ENCODE results near the gene MRM3. TPM values are rescaled to one million over a fixed set of nuclear protein-coding genes. Genes with fewer than 3 reads are reported as not detected.
"Not testable (repeated sequence)": the region's sequence is repeated elsewhere in the genome, so short reads cannot be mapped to it uniquely, and the experiment has no call there.

MRM3 gene
- total RNA-seq, 1 experiment from 2014 or later, result 21.8 TPM

- DNase-seq, result peak; percentile 41
Observed at GRCh38 chr17:751269-752001, 30.7 kb upstream of the MRM3 start.

GRCh38 chr17:752002-752619, 30.0 kb upstream of the MRM3 start, which contains the start of gene GEMIN4:
Gene GEMIN4, minus strand, starts transcription at chr17:752264. Its CDS starts 122 bp downstream, at chr17:752142.
- Histone ChIP-seq H3K36me3 (peaks cover 7% of the 10 kb centered on the region), H3K27me3 (no peaks in the 10 kb centered on the region)
- peak; percentile 79 for DNase-seq

More at GRCh38 chr17:751269-752001, 30.7 kb upstream of the MRM3 start:
- no peaks in the 10 kb centered on the region for H3K27me3 ChIP-seq
- H3K36me3 ChIP-seq, result peaks cover 10% of the 10 kb centered on the region
- peak overlapping the region; percentile 70 for H3K4me3 ChIP-seq
- no peaks in the 10 kb centered on the region for H3K9me3 ChIP-seq

GRCh38 chr17:752620-753219, 29.4 kb upstream of the MRM3 start:
- Histone ChIP-seq H3K36me3 (peaks cover 3% of the 10 kb centered on the region), H3K9me3 (no peaks in the 10 kb centered on the region), H3K27me3 (no peaks in the 10 kb centered on the region), H3K4me3 (peak overlapping the region; percentile 70)
- peak; percentile 58 for DNase-seq

More at GRCh38 chr17:752002-752619, 30.0 kb upstream of the MRM3 start, which contains the start of gene GEMIN4:
- no peaks in the 10 kb centered on the region for H3K9me3 ChIP-seq
- H3K4me3 ChIP-seq, result peak within 1 kb of the TSS; percentile 70

- no peak for DNase-seq
- H3K9me3 ChIP-seq, result no peaks in the 10 kb centered on the region
Observed at GRCh38 chr17:753418-753817, 28.7 kb upstream of the MRM3 start.

GRCh38 chr17:755319-755961, 26.7 kb upstream of the MRM3 start:
- not testable (repeated sequence) for H3K4me3 ChIP-seq, H3K9me3 ChIP-seq, DNase-seq

More at GRCh38 chr17:753418-753817, 28.7 kb upstream of the MRM3 start:
- no peak overlapping the region for H3K4me3 ChIP-seq
- no peaks in the 10 kb centered on the region for H3K27me3 ChIP-seq
- H3K36me3 ChIP-seq, result peaks cover 3% of the 10 kb centered on the region

GRCh38 chr17:756010-756567, 26.1 kb upstream of the MRM3 start:
- H3K9me3 ChIP-seq, DNase-seq, H3K27me3 ChIP-seq, H3K36me3 ChIP-seq, H3K4me3 ChIP-seq: not testable (repeated sequence)

More at GRCh38 chr17:755319-755961, 26.7 kb upstream of the MRM3 start:
- H3K27me3 ChIP-seq, H3K36me3 ChIP-seq: not testable (repeated sequence)

DNA sequence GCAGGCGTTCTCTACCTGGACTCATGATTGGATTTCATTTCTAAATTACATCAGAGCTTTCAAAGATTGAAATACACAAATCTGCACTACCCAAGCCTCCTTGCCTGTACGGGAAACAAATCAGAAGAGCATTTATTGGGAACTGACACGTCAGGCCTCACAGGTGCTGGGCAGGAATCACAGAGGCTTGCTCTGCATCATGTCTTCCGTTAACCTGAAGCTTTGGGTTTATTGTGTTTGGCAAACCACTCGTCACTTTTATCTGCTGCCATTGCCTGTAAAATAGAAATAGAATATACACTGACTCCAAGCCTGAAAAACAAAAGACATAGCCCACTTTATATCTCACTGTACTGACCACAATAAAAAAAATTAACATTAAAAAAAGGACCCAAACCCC, 22.2 kb upstream of the MRM3 start:
- no peaks in the 10 kb centered on the region for H3K9me3 ChIP-seq
- H3K27me3 ChIP-seq, result no peaks in the 10 kb centered on the region
- no peak overlapping the region for H3K4me3 ChIP-seq
- no peak for DNase-seq
- H3K36me3 ChIP-seq, result peaks cover 16% of the 10 kb centered on the region

DNA sequence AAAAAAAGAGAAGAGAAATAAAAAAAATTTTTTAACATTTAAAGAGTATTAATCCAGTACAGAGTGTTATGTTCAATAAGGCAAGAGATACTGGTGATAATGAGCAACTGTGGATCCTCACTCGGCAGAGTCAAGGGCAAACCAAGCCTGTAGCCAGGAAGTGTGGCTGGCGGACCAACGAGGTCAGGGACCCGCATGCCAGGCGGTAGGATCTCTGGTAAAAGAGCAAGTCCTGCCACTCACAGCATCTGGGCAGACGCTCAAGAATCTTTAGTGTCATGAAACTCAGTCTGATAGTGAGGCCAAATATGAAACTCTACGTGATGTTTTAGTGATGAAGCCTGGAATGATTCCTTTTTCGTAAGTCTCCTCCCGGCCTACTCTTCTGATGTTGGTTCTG, 21.8 kb upstream of the MRM3 start:
- Histone ChIP-seq H3K27me3 (no peaks in the 10 kb centered on the region), H3K4me3 (no peak overlapping the region), H3K9me3 (no peaks in the 10 kb centered on the region), H3K36me3 (peaks cover 16% of the 10 kb centered on the region)
- peak; percentile 16 for DNase-seq

DNA sequence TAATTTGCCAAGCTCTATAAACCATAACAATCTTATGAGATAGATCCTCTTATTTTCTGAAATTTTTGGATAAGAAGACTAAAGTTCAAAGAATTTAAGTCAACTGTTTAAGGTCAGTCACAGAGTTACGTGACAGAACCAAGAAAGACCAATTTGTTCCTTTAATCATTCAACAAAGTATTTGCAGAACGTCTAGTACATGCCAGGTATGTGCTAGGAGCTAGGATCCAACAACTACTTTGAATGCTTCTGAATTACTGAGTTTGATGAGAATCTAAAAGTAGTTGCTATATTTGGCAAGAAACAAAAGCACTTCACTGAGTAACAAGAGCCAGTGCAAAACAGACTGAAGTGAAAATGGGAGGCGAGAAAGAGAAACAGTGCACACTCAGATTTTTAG, 15.1 kb upstream of the MRM3 start:
- H3K27me3 ChIP-seq, result no peaks in the 10 kb centered on the region
- H3K9me3 ChIP-seq, result no peaks in the 10 kb centered on the region
- no peak overlapping the region for H3K4me3 ChIP-seq
- DNase-seq, result no peak
- H3K36me3 ChIP-seq, result peaks cover 23% of the 10 kb centered on the region

DNA sequence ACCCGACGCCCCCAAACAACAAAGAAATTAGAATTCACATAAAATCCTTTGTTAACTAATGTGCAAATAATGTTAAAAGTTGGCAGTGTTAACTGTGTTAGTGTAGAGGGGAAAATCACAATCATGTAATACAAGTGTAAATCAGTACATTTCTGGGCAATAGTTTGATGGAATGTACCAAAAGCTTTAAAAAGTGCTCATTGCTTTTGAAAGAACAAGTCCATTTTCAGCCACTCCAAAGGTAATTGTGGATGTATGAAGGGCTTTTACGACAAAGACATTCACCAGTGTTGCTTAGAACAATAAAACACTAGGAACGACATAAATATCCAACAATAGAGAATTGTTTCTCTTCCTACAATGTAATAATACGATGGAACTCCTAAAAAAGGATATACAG, 9.1 kb upstream of the MRM3 start:
- Histone ChIP-seq H3K9me3 (no peaks in the 10 kb centered on the region), H3K27me3 (no peaks in the 10 kb centered on the region), H3K4me3 (no peak overlapping the region), H3K36me3 (peaks cover 41% of the 10 kb centered on the region)
- no peak for DNase-seq

- no peaks in the 10 kb centered on the region for H3K9me3 ChIP-seq
- no peaks in the 10 kb centered on the region for H3K27me3 ChIP-seq
- peaks cover 43% of the 10 kb centered on the region for H3K36me3 ChIP-seq
- no peak overlapping the region for H3K4me3 ChIP-seq
- DNase-seq, result no peak
Observed at GRCh38 chr17:773467-774312, 8.5 kb upstream of the MRM3 start.

DNA sequence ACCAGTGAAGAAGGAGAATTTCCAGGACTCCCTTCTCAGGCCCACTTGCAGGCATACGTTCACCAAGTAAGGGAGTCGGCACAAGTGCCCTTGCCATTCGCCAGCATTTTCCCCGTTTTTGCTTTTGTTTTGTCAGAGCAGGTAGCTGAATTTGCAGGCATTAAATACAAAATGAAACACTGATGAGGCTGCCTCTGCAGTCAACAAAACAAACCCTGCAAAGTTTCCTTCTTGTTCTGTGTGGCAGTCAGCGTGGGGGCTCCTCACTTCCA, 7.9 kb upstream of the MRM3 start:
- H3K36me3 ChIP-seq, result peaks cover 46% of the 10 kb centered on the region
- DNase-seq, result no peak
- no peaks in the 10 kb centered on the region for H3K9me3 ChIP-seq

DNA sequence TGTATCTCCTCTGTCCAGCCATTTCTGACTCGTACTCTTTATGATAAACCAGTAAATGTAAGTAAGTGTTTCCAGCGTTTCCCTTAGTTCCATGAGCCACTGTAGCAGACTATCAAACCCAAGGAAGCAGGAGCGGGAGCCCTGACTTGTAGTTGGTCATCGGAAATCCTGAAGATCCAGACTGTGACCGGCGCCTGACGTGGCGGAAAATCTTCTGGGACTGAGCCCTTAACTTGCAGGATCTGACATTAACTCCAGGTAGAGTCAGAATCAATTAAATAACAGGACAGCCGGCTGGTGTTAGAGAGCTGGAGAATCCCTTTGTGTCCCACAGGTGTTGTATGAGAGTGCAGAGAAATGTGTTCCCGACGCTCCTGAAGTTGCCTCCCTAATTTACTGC, 4.1 kb upstream of the MRM3 start:
- Histone ChIP-seq H3K4me3 (no peak overlapping the region), H3K9me3 (no peaks in the 10 kb centered on the region), H3K27me3 (no peaks in the 10 kb centered on the region), H3K36me3 (peaks cover 32% of the 10 kb centered on the region)
- DNase-seq, result no peak

More for the DNA sequence above, 7.9 kb upstream of the MRM3 start:
- H3K27me3 ChIP-seq, result no peaks in the 10 kb centered on the region
- H3K4me3 ChIP-seq, result no peak overlapping the region

GRCh38 chr17:784143-784542, 2.0 kb downstream of the MRM3 start:
- Histone ChIP-seq H3K9me3 (no peaks in the 10 kb centered on the region), H3K36me3 (peaks cover 9% of the 10 kb centered on the region), H3K4me3 (no peak overlapping the region), H3K27me3 (no peaks in the 10 kb centered on the region)
- no peak for DNase-seq

DNA sequence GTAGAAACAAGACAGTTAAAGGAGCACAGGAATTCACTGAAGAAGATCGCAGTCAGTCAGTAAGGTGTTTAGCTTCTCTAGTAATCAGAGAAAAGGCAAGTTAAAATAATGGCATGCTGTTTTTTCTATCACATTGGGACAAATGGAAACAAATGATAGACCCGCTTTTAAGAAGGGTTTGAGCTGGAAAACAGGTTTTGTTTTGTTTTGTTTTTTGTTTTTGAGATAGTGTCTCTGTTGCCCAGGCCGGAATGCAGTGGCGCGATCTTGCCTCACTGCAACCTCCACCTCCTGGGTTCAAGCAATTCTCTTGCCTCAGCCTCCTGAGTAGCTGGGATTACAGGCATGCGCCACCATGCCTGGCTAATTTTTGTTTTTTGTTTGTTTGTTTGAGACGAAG, 3.7 kb downstream of the MRM3 start:
- not testable (repeated sequence) for H3K36me3 ChIP-seq

GRCh38 chr17:787641-788221, 5.6 kb downstream of the MRM3 start:
- H3K9me3 ChIP-seq, result no peaks in the 10 kb centered on the region
- peaks cover 13% of the 10 kb centered on the region for H3K36me3 ChIP-seq
- no peaks in the 10 kb centered on the region for H3K27me3 ChIP-seq
- no peak for DNase-seq
- no peak overlapping the region for H3K4me3 ChIP-seq

More for the DNA sequence above, 3.7 kb downstream of the MRM3 start:
- not testable (repeated sequence) for H3K27me3 ChIP-seq, H3K9me3 ChIP-seq, DNase-seq, H3K4me3 ChIP-seq
